ENCODE data around the gene ZBTB12.
A peak's percentile ranks its signal among the peaks of the same experiment; 100 is the strongest.

The ZBTB12 gene

GRCh38 chr6:31897612-31898382 lies 4.1 kb downstream of the ZBTB12 start, which contains the start of gene EHMT2:
Gene EHMT2, minus strand, starts transcription at chr6:31897698. Its CDS starts 21 bp downstream, at chr6:31897677.
- Mint-ChIP-seq H3K27ac (peak within 1 kb of the TSS; percentile 94), H3K36me3 (ENCODE audit: low read depth) (peaks cover 21% of the 10 kb centered on the region), H3K4me1 (ENCODE audit: low read depth) (peaks cover 24% of the 10 kb centered on the region), H3K27me3 (ENCODE audit: low read depth) (no peaks in the 10 kb centered on the region), H3K4me3 (peak within 1 kb of the TSS; percentile 99), H3K9me3 (no peaks in the 10 kb centered on the region)
- DNase-seq (ENCODE audit: low spot score), result peak; percentile 87

DNA sequence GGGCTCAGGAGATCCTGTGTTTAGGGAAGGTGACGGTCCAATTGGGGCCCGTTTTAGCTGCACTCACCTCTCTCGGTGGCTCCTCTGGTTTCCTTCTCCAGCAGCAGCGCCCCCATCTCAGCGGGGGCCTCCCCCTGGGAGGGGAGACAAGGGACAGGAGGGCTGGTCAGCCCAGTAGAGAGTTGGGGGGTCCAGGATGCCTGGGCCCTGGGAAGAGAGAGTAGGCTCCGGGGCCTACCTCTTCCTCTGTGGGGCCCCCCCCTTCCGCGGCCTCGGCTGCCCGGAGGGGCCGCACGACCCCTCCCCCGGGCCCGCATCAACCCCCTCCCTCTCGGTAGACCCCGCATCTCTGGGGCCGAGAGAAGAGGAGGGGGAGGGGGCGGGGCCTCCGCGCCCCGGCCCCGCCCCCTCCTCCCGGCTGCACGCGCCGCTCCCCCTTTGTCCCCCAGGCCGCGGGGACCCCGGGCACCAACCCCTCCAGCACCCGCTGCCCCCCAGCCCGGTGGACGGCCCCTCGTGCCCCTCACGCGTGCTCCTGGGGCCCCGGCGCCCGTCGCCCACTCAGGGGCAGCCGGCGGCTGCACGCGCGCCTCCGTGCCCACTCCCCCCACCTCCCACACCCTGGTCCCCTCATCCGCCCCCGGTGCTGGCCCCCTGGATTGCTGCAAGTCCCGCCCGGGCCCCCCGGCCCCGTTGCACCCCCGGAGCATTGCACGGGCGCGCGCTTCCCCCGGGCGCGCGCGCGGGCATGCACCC lies 4.9 kb downstream of the ZBTB12 start:
- Mint-ChIP-seq H3K9me3 (no peaks in the 10 kb centered on the region), H3K27me3 (ENCODE audit: low read depth) (no peaks in the 10 kb centered on the region), H3K27ac (peak overlapping the region; percentile 82), H3K36me3 (ENCODE audit: low read depth) (peaks cover 27% of the 10 kb centered on the region), H3K4me3 (peak overlapping the region; percentile 90), H3K4me1 (ENCODE audit: low read depth) (peaks cover 19% of the 10 kb centered on the region)
- DNase-seq (ENCODE audit: low spot score), result no peak

GRCh38 chr6:31896493-31896855 lies 5.4 kb downstream of the ZBTB12 start:
- peak overlapping the region; percentile 82 for H3K27ac Mint-ChIP-seq
- H3K4me1 Mint-ChIP-seq (ENCODE audit: low read depth), result peaks cover 19% of the 10 kb centered on the region
- H3K9me3 Mint-ChIP-seq, result no peaks in the 10 kb centered on the region
- H3K4me3 Mint-ChIP-seq, result peak overlapping the region; percentile 90
- no peak for DNase-seq (ENCODE audit: low spot score)
- peaks cover 31% of the 10 kb centered on the region for H3K36me3 Mint-ChIP-seq (ENCODE audit: low read depth)
- H3K27me3 Mint-ChIP-seq (ENCODE audit: low read depth), result no peaks in the 10 kb centered on the region

DNA sequence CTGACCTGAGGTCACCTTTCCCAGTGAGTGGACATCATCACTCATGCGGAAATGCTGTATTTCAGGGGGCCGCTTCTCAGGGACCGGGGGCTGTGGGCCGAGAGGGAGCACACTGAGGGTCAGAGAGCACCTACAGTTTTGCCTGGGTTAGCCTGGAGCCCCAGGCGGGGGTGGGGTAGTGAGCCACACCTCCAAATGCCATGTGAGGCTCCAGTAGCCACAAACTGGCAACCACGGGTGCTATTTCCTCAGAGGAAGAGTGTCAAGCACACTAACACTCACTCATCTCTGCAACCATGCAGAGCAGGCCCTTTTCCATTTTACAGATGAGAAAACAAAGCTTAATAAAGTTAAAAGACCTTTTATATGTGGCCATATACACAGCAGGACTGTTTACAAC lies 9.1 kb downstream of the ZBTB12 start:
- no peak overlapping the region for H3K27ac Mint-ChIP-seq
- H3K4me3 Mint-ChIP-seq, result no peak overlapping the region
- peaks cover 44% of the 10 kb centered on the region for H3K36me3 Mint-ChIP-seq (ENCODE audit: low read depth)
- no peaks in the 10 kb centered on the region for H3K27me3 Mint-ChIP-seq (ENCODE audit: low read depth)
- no peak for DNase-seq (ENCODE audit: low spot score)
- H3K4me1 Mint-ChIP-seq (ENCODE audit: low read depth), result peaks cover 10% of the 10 kb centered on the region
- H3K9me3 Mint-ChIP-seq, result no peaks in the 10 kb centered on the region

- H3K4me1 Mint-ChIP-seq (ENCODE audit: low read depth), result peaks cover 1% of the 10 kb centered on the region
- H3K4me3 Mint-ChIP-seq, result no peak overlapping the region
- H3K36me3 Mint-ChIP-seq (ENCODE audit: low read depth), result peaks cover 50% of the 10 kb centered on the region
- H3K27me3 Mint-ChIP-seq (ENCODE audit: low read depth), result no peaks in the 10 kb centered on the region
- no peaks in the 10 kb centered on the region for H3K9me3 Mint-ChIP-seq
- no peak for DNase-seq (ENCODE audit: low spot score)
- no peak overlapping the region for H3K27ac Mint-ChIP-seq
Observed at GRCh38 chr6:31889331-31889972, 12.4 kb downstream of the ZBTB12 start.

GRCh38 chr6:31888276-31889258 lies 13.3 kb downstream of the ZBTB12 start:
- Mint-ChIP-seq H3K9me3 (no peaks in the 10 kb centered on the region), H3K27ac (no peak overlapping the region), H3K36me3 (ENCODE audit: low read depth) (peaks cover 56% of the 10 kb centered on the region), H3K27me3 (ENCODE audit: low read depth) (no peaks in the 10 kb centered on the region), H3K4me3 (no peak overlapping the region), H3K4me1 (ENCODE audit: low read depth) (peaks cover 1% of the 10 kb centered on the region)
- no peak for DNase-seq (ENCODE audit: low spot score)

- H3K27me3 Mint-ChIP-seq (ENCODE audit: low read depth), result no peaks in the 10 kb centered on the region
- H3K4me1 Mint-ChIP-seq (ENCODE audit: low read depth), result peaks cover 1% of the 10 kb centered on the region
- H3K27ac Mint-ChIP-seq, result no peak overlapping the region
- no peaks in the 10 kb centered on the region for H3K9me3 Mint-ChIP-seq
- no peak overlapping the region for H3K4me3 Mint-ChIP-seq
- peaks cover 49% of the 10 kb centered on the region for H3K36me3 Mint-ChIP-seq (ENCODE audit: low read depth)
- DNase-seq (ENCODE audit: low spot score), result no peak
Observed at GRCh38 chr6:31887173-31888007, 14.5 kb downstream of the ZBTB12 start.

DNA sequence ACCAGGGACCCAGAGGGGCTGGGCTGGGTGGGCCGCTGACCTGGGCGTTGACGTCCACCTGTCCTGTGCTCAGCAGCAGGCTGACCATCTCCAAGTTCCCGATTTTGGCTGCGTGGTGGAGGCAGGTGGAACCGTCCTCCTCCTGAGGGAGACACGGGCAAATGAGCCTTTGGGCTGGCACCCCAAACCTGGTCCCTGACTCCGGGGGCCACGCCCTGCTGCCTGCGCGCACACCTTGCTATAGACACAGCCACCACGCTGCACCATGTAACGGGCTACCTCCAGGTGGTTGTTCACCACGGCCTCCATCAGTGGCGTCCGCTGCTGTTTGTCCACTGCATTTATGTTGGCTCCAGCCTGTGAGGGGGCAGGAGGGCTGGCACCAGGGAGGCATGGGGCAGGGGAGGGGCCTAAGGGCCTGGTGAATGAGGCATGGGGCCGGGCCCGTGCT lies 15.3 kb downstream of the ZBTB12 start:
- Mint-ChIP-seq H3K36me3 (ENCODE audit: low read depth) (peaks cover 46% of the 10 kb centered on the region), H3K4me1 (ENCODE audit: low read depth) (peaks cover 1% of the 10 kb centered on the region), H3K9me3 (no peaks in the 10 kb centered on the region), H3K27me3 (ENCODE audit: low read depth) (no peaks in the 10 kb centered on the region), H3K4me3 (no peak overlapping the region), H3K27ac (no peak overlapping the region)
- DNase-seq (ENCODE audit: low spot score), result no peak

DNA sequence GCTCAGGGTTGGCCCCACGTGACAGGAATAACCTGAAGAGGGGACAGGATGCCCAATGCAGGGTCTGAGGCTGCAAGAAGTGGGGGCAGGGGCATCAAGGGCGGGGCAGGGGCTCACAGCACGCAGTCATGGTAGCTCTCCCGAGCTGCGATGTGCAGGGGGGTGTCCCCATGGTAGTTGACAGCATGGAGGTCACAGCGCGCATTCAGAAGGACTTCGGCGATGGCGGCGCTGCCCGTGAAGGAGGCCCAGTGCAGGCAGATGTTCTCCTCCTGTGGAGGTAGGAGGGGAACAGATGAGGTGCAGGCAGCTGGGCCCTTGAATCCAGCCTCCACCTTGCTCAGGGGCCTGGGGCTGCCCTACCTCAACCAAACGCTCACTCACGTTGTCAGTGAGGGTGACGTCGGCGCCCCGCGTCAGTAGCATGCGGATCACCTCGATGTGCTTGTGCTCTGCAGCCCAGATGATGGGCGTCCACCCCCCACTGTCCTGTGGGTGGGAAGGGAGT lies 17.3 kb downstream of the ZBTB12 start:
- Mint-ChIP-seq H3K4me3 (no peak overlapping the region), H3K36me3 (ENCODE audit: low read depth) (peaks cover 48% of the 10 kb centered on the region), H3K9me3 (no peaks in the 10 kb centered on the region), H3K27me3 (ENCODE audit: low read depth) (no peaks in the 10 kb centered on the region), H3K4me1 (ENCODE audit: low read depth) (peaks cover 1% of the 10 kb centered on the region), H3K27ac (no peak overlapping the region)
- no peak for DNase-seq (ENCODE audit: low spot score)

DNA sequence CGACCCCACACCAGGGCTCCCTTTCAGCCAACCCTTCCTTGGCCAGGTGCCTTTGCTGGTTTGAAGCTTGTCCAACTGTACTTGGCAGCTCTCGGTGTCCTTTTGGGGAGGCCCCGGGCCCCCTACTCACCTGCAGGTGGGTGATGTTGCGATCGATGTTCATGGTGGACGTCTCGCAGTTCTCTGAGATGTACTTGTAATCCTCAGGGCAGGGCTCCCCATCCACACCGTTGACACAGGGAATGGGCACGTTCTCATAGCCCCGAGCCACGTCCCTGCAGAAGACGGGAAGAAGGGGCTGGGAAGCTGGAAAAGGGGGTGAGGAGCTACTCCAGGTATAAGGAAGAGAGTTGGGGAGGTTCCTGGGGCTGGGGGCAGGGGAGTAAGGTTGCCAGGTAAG lies 18.2 kb downstream of the ZBTB12 start:
- Mint-ChIP-seq H3K9me3 (no peaks in the 10 kb centered on the region), H3K36me3 (ENCODE audit: low read depth) (peaks cover 47% of the 10 kb centered on the region), H3K4me3 (no peak overlapping the region)

DNA sequence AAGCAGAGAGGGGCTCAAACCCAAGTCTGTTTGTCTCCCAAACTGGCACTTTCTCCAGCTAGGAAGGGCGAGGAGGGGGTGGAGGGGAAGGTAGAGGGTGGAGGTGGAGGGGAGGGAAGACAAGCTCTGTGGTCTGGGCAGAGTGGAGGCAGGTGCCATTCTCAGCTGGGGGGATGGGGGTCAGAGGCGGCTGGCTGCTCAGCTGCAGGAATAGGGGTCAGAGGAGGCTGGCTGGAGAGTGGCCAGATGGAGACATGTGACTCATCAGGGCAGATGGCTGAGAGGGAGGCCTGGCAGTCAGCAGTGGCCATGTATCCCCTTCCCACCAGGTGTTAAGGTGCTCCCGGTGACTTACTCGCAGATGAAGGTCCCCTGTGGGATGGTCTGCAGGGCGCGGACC lies 19.5 kb downstream of the ZBTB12 start:
- Mint-ChIP-seq H3K4me3 (no peak overlapping the region), H3K27ac (no peak overlapping the region), H3K27me3 (ENCODE audit: low read depth) (no peaks in the 10 kb centered on the region), H3K9me3 (no peaks in the 10 kb centered on the region), H3K4me1 (ENCODE audit: low read depth) (peaks cover 1% of the 10 kb centered on the region), H3K36me3 (ENCODE audit: low read depth) (peaks cover 44% of the 10 kb centered on the region)
- no peak for DNase-seq (ENCODE audit: low spot score)

More for the DNA sequence above, 18.2 kb downstream of the ZBTB12 start:
- peaks cover 1% of the 10 kb centered on the region for H3K4me1 Mint-ChIP-seq (ENCODE audit: low read depth)
- no peak overlapping the region for H3K27ac Mint-ChIP-seq
- H3K27me3 Mint-ChIP-seq (ENCODE audit: low read depth), result no peaks in the 10 kb centered on the region
- DNase-seq (ENCODE audit: low spot score), result no peak

GRCh38 chr6:31881136-31881859 lies 20.6 kb downstream of the ZBTB12 start:
- H3K4me3 Mint-ChIP-seq, result no peak overlapping the region

More at GRCh38 chr6:31881136-31881859, 20.6 kb downstream of the ZBTB12 start:
- Mint-ChIP-seq H3K36me3 (ENCODE audit: low read depth) (peaks cover 39% of the 10 kb centered on the region), H3K27ac (no peak overlapping the region), H3K9me3 (no peaks in the 10 kb centered on the region), H3K4me1 (ENCODE audit: low read depth) (peaks cover 1% of the 10 kb centered on the region), H3K27me3 (ENCODE audit: low read depth) (no peaks in the 10 kb centered on the region)
- DNase-seq (ENCODE audit: low spot score), result no peak

All from T-helper 2 cell treated with Interferon-gamma antibody and Interleukin-4, amounts not matched to agents 5 μg/mL and 100 μg/mL, for 36 hours (primary cell).